Measurements from ENCODE around the gene FGFR3.

FGFR3 gene

GRCh38 chr4:1746919-1747602 lies 46.0 kb upstream of the FGFR3 start:
- no peak for TF ChIP-seq CTCF (IDR thresholded peaks at IDR 0.05)

GRCh38 chr4:1747603-1747967 lies 45.5 kb upstream of the FGFR3 start:
- TF ChIP-seq CTCF (IDR thresholded peaks at IDR 0.05), result no peak

DNA sequence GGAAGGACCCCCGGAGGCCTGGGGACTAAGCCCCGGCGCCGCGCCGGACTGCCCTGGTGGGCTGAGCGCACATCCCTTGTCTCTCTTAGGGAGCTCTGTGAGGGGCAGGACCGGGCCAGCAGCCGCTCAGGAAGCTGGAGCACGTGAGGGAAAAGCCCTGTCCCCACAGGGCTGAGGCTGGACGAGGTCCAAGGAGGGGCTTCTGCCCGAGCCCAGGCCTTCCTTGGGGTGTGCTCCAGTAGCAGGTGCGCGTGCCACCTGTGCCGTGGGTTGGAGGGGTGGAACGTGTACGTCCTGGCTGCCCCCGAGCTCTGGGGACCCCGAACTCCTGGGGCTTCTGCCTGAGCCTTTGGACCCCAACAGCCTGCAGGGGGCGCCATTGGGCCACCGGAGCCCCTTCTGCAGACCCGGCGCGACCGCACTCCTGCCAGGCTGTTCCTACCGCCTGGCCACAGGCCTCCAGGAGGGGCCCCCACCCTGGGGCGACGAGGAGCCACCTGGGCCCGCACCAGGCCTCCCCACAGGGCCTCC lies 44.6 kb upstream of the FGFR3 start:
- peak; percentile 93 for TF ChIP-seq CTCF (IDR thresholded peaks at IDR 0.05)

DNA sequence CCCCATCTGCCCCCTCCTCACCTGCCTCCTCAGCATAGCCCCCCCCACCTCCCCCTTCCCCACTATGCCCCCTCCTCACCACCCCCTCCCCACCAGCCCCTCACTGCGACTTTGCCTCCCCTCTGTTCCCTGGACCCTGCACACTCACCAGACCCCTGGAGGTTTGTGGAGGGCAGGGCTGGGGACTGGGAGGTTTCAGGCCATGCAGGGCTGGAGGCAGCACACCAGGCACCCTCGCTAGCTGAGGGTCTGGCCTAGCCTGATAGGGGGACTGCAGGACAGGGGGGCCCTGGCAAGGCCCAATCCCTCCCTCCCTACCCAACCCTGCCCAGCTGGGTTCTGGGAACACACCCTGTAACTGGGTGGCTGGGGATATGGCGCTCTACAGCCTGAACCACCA lies 43.7 kb upstream of the FGFR3 start:
- TF ChIP-seq CTCF (IDR thresholded peaks at IDR 0.05), result no peak

DNA sequence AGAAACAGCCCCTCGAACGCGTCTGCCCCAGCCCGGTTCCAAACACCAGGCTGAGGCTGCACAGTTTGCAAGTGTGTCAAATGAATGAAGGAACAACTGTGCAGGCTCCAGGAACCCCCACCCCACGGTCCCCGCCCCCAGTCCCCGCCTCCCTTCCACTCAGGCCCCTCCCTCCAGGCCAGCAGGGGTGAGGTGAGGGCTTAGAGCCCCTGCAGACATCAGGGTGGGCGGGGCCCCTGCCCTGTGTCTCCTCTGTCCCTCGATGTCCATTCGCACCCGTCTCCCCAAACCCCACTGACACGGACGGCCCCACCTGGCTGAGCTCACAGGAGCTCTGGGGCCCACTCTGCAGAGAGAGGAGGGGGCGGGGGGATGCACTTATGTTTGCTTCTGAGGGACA lies 43.3 kb upstream of the FGFR3 start:
- TF ChIP-seq CTCF (IDR thresholded peaks at IDR 0.05), result no peak

DNA sequence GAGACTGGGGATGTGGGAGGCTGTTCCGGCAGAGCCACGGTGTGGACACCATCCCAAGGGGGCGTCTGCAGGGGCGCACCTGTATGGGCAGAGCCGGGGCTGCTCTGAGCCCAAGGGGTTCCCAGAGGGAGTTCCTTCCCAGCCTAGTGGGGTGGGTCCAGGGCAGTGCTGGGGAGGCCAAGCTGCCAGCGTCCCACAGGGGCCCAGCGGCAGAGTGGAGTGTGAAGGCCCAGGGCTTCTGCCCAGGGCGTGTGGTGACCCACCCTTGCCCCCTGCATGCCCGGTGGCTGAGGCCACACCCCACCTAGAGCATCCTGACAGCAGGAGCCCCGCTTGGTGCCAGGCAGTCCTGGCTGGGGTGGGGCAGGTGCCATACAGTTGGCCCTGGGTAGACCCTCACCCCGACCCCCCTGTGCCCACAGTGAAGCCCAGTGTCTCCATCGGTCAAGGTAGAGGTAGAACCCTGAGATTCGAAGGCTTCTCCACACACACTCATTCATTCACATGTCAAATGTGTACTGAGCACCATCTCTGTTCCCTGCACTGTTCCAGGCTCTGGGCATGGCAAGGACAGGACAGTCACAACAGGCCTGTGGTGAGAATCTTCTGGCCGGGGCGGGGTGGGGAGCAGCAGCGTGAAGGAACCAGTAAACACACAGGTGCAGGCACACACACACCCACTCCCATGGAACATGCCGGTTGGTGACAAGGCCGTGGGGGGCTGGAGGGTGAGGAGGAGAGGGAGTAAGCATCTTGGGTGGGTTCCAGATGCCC lies 42.5 kb upstream of the FGFR3 start:
- no peak for TF ChIP-seq CTCF (IDR thresholded peaks at IDR 0.05)

DNA sequence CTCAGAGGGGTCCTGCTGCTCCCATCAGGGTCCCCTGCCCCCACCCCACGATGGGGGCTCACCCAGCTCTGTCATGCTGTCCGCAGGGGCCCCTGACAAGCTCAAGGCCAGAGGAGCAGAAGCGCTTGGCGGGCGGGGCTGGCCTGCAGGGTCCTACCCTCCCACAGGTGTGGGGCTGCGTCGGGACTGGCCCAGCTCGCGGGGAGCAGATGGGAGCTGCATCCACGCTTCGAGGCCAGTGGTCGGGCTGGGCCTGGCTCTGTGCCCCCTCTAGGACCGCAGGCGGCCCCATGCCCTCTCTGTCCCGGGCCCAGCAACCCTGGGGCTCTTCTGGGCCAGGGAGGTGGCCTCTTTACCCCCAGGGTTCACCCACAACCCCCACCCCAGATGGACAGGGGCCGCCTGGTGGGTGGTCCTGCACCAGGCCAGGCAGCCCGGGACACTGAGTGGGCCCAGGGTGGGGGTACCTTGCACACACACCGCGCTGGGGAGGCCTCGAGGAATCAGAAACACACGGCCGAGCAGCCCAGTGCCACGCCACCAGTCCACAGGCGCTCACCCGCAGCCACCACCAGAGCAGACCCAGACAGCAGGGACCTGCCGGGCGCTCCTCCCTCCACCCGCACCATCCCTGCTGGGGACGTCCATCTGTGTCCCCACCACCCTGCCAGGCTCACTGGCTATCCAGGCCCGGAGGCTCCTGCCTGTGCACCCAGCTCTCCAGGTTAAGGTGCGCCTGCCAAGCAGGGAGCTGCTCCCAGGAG lies 41.8 kb upstream of the FGFR3 start:
- no peak for TF ChIP-seq CTCF (IDR thresholded peaks at IDR 0.05)

Data from LNCAP (cell line).